ENCODE results near the gene HOXD12.

HOXD12 gene

DNA sequence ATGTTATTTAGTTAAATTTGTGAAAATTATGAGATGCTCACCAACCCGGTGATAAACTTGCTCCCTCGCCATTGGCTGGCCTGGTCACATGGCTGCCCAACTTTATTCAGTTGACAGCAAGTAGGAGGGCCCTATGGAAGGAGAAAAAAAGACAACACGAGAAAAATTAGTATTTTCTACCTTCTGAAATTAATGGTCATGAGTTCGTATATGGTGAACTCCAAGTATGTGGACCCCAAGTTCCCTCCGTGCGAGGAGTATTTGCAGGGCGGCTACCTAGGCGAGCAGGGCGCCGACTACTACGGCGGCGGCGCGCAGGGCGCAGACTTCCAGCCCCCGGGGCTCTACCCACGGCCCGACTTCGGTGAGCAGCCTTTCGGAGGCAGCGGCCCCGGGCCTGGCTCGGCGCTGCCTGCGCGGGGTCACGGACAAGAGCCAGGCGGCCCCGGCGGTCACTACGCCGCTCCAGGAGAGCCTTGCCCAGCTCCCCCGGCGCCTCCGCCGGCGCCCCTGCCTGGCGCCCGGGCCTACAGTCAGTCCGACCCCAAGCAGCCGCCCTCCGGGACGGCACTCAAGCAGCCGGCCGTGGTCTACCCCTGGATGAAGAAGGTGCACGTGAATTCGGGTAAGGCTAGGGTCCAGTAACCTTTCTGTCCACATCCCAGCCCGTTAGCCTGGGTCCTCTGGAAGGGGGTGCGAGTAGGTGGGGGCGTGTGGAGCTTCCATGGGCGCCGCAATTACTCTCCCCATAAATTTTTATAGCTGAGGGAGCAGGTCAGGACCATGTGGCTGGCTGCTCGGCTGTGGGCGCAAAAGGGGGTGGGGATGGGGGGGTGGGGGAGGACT is 52.1 kb downstream of the HOXD12 start, which contains the start of gene HOXD4:
TSS of gene HOXD4 (plus strand) at position 109 of the 846 bp plus-strand sequence. CDS start at position 193, 84 bp downstream.
- no peak for DNase-seq

All from activated CD4-positive, alpha-beta T cell treated with anti-CD3 and anti-CD28 coated beads, Interleukin-2, amount 50 U/mL, for 16 hours (primary cell).